ENCODE data around the gene PSAP. TPM values are rescaled to one million over a fixed set of nuclear protein-coding genes. Genes with fewer than 3 reads are reported as not detected.

The PSAP gene
- total RNA-seq, 1 donor from 2014 or later = 510 TPM

DNA sequence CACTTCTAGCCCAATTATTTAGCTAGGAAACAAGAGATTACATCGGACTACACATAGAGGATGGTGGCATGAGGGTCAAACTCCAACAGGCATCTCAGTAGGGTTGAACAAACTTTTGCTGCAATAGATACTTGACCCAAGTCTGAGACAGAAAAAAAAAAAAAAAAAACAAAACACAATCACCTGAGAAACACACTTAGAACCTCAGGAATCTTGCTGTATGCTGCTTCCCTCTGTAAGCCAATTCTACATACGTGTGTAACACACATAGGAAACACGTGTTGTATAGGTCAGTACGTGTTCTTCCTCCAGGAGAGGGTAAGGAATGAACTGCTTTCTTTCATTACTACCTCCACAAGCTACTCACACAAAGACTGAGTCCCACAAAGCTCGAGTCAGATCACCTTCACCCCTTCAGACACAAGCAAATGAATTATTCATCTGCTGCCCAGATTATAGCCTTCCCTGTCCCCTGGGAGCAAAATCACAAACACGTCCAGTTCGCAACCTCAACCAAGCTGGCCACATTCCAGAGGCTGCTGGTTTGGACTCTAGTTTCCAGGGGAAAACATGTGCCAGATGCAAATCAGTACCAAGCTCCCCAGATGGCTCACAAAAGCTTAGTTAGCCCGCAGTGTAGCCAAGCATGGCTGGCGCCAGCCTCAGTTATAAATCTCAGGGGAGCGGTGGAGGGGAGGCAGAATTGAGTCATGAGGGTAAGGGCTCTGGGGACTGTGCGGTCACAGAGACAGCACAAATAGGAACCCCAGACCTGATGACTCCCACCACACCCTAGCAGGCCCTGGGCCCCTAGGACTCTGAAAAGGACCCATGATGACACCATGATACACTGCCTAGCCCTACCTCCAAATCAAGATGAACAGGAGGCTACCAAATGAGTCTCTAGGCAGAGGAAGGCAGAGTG is 15.1 kb downstream of the PSAP start:
- Mint-ChIP-seq H3K4me1 (ENCODE audit: low read depth) (peaks cover 35% of the 10 kb centered on the region), H3K27me3 (no peaks in the 10 kb centered on the region), H3K9me3 (ENCODE audit: low read depth) (no peaks in the 10 kb centered on the region), H3K27ac (peak overlapping the region; percentile 81), H3K4me3 (ENCODE audit: low read depth) (no peak overlapping the region), H3K36me3 (ENCODE audit: insufficient read depth) (peaks cover 5% of the 10 kb centered on the region)
- TF ChIP-seq, protein P1, sequence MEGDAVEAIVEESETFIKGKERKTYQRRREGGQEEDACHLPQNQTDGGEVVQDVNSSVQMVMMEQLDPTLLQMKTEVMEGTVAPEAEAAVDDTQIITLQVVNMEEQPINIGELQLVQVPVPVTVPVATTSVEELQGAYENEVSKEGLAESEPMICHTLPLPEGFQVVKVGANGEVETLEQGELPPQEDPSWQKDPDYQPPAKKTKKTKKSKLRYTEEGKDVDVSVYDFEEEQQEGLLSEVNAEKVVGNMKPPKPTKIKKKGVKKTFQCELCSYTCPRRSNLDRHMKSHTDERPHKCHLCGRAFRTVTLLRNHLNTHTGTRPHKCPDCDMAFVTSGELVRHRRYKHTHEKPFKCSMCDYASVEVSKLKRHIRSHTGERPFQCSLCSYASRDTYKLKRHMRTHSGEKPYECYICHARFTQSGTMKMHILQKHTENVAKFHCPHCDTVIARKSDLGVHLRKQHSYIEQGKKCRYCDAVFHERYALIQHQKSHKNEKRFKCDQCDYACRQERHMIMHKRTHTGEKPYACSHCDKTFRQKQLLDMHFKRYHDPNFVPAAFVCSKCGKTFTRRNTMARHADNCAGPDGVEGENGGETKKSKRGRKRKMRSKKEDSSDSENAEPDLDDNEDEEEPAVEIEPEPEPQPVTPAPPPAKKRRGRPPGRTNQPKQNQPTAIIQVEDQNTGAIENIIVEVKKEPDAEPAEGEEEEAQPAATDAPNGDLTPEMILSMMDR (IDR thresholded peaks at IDR 0.05; ENCODE audit: unreplicated experiment) = no peak
- DNase-seq (ENCODE audit: low spot score, unreplicated experiment) = no peak

DNA sequence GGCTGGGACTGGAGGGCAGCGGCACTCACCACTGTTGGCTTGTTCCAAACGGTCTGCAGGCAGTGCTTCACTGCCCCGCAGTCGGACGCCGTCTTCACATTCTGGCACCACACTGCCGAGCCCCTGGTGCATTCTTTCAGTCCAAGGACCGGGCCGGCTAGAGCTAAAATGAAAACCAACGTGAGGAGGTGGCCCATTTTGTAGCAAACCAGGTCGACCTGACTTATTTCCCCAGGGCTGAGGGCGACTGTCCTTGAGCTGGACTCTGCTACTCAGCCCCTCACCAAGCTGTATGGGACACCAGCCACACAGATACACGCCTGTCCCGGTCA is 16.7 kb downstream of the PSAP start:
- Mint-ChIP-seq H3K9me3 (ENCODE audit: low read depth) (no peaks in the 10 kb centered on the region), H3K36me3 (ENCODE audit: insufficient read depth) (peaks cover 13% of the 10 kb centered on the region), H3K4me3 (ENCODE audit: low read depth) (no peak overlapping the region), H3K4me1 (ENCODE audit: low read depth) (peaks cover 25% of the 10 kb centered on the region), H3K27me3 (no peaks in the 10 kb centered on the region), H3K27ac (no peak overlapping the region)
- TF ChIP-seq, protein P1 (IDR thresholded peaks at IDR 0.05; ENCODE audit: unreplicated experiment) = no peak
- no peak for DNase-seq (ENCODE audit: low spot score, unreplicated experiment)

DNA sequence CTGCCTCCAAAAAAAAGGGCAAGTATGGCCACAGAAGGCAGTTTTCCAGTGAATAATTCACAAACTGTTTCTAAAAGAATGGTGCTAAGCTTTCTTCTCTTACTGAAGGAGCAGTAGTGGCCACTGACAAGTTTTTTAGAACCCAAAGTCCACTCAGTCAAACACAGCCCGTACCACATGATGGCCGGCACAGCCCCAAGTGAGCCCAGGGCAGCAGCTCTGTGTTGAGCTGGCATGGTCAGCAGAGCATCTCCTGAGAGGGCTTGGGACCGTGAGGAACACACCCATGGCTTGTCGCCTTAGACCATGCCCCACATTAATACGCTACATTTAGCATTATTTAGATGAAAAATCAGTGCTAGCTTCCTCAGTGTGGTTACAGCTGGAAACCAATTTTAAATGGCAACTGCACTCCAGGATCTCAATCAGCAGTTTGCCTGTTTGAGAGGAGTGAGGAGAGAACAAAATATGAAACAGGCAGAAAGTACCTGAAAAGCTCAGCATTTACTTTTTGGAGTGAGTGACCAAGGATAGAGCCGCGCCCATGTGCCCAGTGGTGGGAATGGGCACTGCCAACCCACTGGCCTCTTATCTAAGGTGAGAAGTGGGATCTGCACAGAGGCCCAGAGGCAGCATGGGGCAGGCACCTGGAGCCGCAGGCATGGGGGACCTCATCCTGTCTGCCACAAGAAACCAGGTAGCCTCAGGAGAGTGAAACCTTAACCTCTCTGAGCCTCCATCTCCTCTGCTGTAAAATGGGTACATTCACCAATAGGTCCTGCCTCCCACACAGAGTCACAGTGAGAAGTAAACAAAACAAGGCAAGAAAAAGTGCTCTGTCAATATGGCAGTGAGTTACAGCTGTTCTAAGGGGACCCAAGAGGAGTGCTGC is 17.4 kb downstream of the PSAP start:
- H3K4me3 Mint-ChIP-seq (ENCODE audit: low read depth) = no peak overlapping the region
- TF ChIP-seq, protein P1 (IDR thresholded peaks at IDR 0.05; ENCODE audit: unreplicated experiment) = no peak
- DNase-seq (ENCODE audit: low spot score, unreplicated experiment) = no peak
- peaks cover 22% of the 10 kb centered on the region for H3K4me1 Mint-ChIP-seq (ENCODE audit: low read depth)
- H3K9me3 Mint-ChIP-seq (ENCODE audit: low read depth) = no peaks in the 10 kb centered on the region
- H3K36me3 Mint-ChIP-seq (ENCODE audit: insufficient read depth) = peaks cover 15% of the 10 kb centered on the region
- no peaks in the 10 kb centered on the region for H3K27me3 Mint-ChIP-seq
- no peak overlapping the region for H3K27ac Mint-ChIP-seq

- TF ChIP-seq, protein P1 (IDR thresholded peaks at IDR 0.05; ENCODE audit: unreplicated experiment) = no peak
- Mint-ChIP-seq H3K36me3 (ENCODE audit: insufficient read depth) (peaks cover 15% of the 10 kb centered on the region), H3K27me3 (no peaks in the 10 kb centered on the region), H3K4me1 (ENCODE audit: low read depth) (peaks cover 19% of the 10 kb centered on the region), H3K27ac (no peak overlapping the region), H3K4me3 (ENCODE audit: low read depth) (no peak overlapping the region), H3K9me3 (ENCODE audit: low read depth) (no peaks in the 10 kb centered on the region)
- no peak for DNase-seq (ENCODE audit: low spot score, unreplicated experiment)
Measured at GRCh38 chr10:71832967-71833366, 18.1 kb downstream of the PSAP start.
